ENCODE results near the gene LRRTM2. TPM values are rescaled to one million over a fixed set of nuclear protein-coding genes. Genes with fewer than 3 reads are reported as not detected.

The LRRTM2 gene
- total RNA-seq, 1 donor from 2014 or later: not detected

- Histone ChIP-seq H3K36me3 (peaks cover 30% of the 10 kb centered on the region), H3K27ac (replicated peaks) (no peak overlapping the region), H3K9me3 (replicated peaks) (no peaks in the 10 kb centered on the region), H3K4me3 (no peak overlapping the region), H3K27me3 (ENCODE audit: low read depth) (no peaks in the 10 kb centered on the region), H3K4me1 (peaks cover 34% of the 10 kb centered on the region)
- intact Hi-C loops (cut with micrococcal nuclease): loop anchor here (10.0 kb wide), 1 partner anchor 191 kb away; no protein-coding TSS in a partner anchor
- DNase-seq: no peak
- TF ChIP-seq CTCF (IDR thresholded peaks at IDR 0.05; ENCODE audit: borderline replicate concordance): no peak
These were observed 9.0 kb upstream of the LRRTM2 start for GRCh38 chr5:138884094-138884493.

- DNase-seq: no peak
- Histone ChIP-seq H3K4me3 (no peak overlapping the region), H3K27ac (replicated peaks) (no peak overlapping the region), H3K27me3 (ENCODE audit: low read depth) (no peaks in the 10 kb centered on the region), H3K36me3 (peaks cover 21% of the 10 kb centered on the region), H3K4me1 (peaks cover 43% of the 10 kb centered on the region), H3K9me3 (replicated peaks) (no peaks in the 10 kb centered on the region)
- no peak for TF ChIP-seq CTCF (IDR thresholded peaks at IDR 0.05; ENCODE audit: borderline replicate concordance)
- intact Hi-C loops (cut with micrococcal nuclease): loop anchor here (10.0 kb wide), 1 partner anchor 192 kb away; no protein-coding TSS in a partner anchor
These were observed 8.1 kb upstream of the LRRTM2 start for GRCh38 chr5:138883211-138883610.

GRCh38 chr5:138878437-138879235, 3.5 kb upstream of the LRRTM2 start:
- Histone ChIP-seq H3K27ac (replicated peaks) (no peak overlapping the region), H3K4me1 (peaks cover 59% of the 10 kb centered on the region)

GRCh38 chr5:138876811-138877210, 1.7 kb upstream of the LRRTM2 start:
- intact Hi-C loops (cut with micrococcal nuclease): no loop called here
- H3K9me3 ChIP-seq (replicated peaks): peaks cover 4% of the 10 kb centered on the region
- H3K4me1 ChIP-seq: peaks cover 76% of the 10 kb centered on the region
- no peaks in the 10 kb centered on the region for H3K36me3 ChIP-seq
- no peaks in the 10 kb centered on the region for H3K27me3 ChIP-seq (ENCODE audit: low read depth)
- no peak for DNase-seq
- H3K4me3 ChIP-seq: no peak overlapping the region
- H3K27ac ChIP-seq (replicated peaks): no peak overlapping the region
- no peak for TF ChIP-seq CTCF (IDR thresholded peaks at IDR 0.05; ENCODE audit: borderline replicate concordance)

More at GRCh38 chr5:138878437-138879235, 3.5 kb upstream of the LRRTM2 start:
- Histone ChIP-seq H3K36me3 (no peaks in the 10 kb centered on the region), H3K27me3 (ENCODE audit: low read depth) (no peaks in the 10 kb centered on the region), H3K9me3 (replicated peaks) (peaks cover 4% of the 10 kb centered on the region), H3K4me3 (no peak overlapping the region)
- DNase-seq: no peak
- intact Hi-C loops (cut with micrococcal nuclease): no loop called here
- TF ChIP-seq CTCF (IDR thresholded peaks at IDR 0.05; ENCODE audit: borderline replicate concordance): no peak

- TF ChIP-seq CTCF (IDR thresholded peaks at IDR 0.05; ENCODE audit: borderline replicate concordance): no peak
- no peaks in the 10 kb centered on the region for H3K36me3 ChIP-seq
- H3K4me1 ChIP-seq: peaks cover 78% of the 10 kb centered on the region
- H3K9me3 ChIP-seq (replicated peaks): peaks cover 4% of the 10 kb centered on the region
- no peak overlapping the region for H3K4me3 ChIP-seq
- intact Hi-C loops (cut with micrococcal nuclease): no loop called here
- no peak overlapping the region for H3K27ac ChIP-seq (replicated peaks)
- no peak for DNase-seq
- H3K27me3 ChIP-seq (ENCODE audit: low read depth): no peaks in the 10 kb centered on the region
These were observed 811 bp upstream of the LRRTM2 start for GRCh38 chr5:138875946-138876345.
